ENCODE measurements around the gene MACROD1.
"Not testable (repeated sequence)": the region's sequence is repeated elsewhere in the genome, so short reads cannot be mapped to it uniquely, and the experiment has no call there.

The MACROD1 gene

GRCh38 chr11:64176751-64177150 is 10.8 kb upstream of the MACROD1 start:
- no peak for DNase-seq (ENCODE audit: low spot score)
- Mint-ChIP-seq H3K27ac (peak overlapping the region; percentile 60), H3K9me3 (no peaks in the 10 kb centered on the region), H3K27me3 (ENCODE audit: low read depth) (no peaks in the 10 kb centered on the region), H3K4me3 (no peak overlapping the region), H3K36me3 (ENCODE audit: low read depth) (peaks cover 11% of the 10 kb centered on the region), H3K4me1 (ENCODE audit: low read depth) (peaks cover 25% of the 10 kb centered on the region)

DNA sequence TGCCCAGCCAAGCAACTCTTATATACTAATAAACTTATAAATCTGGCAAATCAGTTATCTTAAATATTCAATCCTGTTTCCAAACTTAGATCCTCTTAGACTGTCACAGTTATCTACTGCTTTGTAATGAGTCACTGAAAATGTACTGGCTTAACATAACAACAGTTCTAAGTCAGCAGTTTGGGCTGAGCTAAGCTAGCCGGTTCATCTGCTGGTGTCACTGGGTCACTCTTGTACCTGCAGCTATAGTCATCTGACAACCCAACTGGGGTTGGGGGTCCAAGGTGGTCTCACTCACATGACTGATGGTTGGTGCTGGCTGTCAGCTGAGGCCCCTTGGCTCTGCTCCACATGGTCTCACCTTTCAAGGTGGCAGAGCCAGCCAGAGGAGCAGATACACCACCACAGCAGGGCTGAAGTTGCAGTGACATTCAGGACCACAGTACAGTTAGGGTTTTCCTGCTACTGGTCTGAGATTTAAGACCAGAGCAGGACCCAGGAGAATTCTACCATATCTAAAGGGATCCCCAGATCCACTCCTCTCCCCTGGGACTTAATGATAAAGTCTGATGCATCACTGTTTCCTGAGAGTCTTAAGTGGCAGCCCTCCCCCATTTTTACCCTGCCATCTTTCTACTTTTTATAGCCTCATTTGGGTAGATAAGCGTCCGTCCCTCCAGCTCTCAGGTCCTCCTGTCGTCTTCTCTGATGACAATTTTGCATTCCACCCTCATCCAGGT is 7.9 kb upstream of the MACROD1 start:
- DNase-seq (ENCODE audit: low spot score) = no peak
- peaks cover 15% of the 10 kb centered on the region for H3K4me1 Mint-ChIP-seq (ENCODE audit: low read depth)
- H3K36me3 Mint-ChIP-seq (ENCODE audit: low read depth) = peaks cover 11% of the 10 kb centered on the region
- H3K9me3 Mint-ChIP-seq = no peaks in the 10 kb centered on the region
- H3K27ac Mint-ChIP-seq = no peak overlapping the region
- H3K27me3 Mint-ChIP-seq (ENCODE audit: low read depth) = no peaks in the 10 kb centered on the region
- no peak overlapping the region for H3K4me3 Mint-ChIP-seq

DNA sequence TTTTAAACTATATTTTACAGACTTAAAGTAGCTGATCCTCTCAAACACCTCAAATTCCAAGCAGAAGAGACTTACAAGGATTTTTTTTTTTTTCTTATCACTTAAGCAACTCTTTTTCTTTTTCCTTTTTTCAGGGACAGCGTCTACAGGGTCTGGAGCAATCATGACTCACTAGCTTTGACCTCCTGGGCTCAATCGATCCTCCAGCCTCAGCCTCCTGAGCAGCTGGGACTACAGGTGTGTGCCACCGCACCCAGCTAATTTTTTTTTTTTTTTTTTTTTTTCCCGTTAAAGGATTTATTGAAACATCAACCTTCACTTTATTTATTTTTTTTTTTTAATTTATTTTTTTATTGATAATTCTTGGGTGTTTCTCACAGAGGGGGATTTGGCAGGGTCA is 4.5 kb upstream of the MACROD1 start:
- H3K9me3 Mint-ChIP-seq = no peaks in the 10 kb centered on the region
- H3K4me1 Mint-ChIP-seq (ENCODE audit: low read depth) = peaks cover 4% of the 10 kb centered on the region
- DNase-seq (ENCODE audit: low spot score) = no peak
- no peak overlapping the region for H3K27ac Mint-ChIP-seq
- H3K36me3 Mint-ChIP-seq (ENCODE audit: low read depth) = peaks cover 5% of the 10 kb centered on the region
- no peak overlapping the region for H3K4me3 Mint-ChIP-seq
- H3K27me3 Mint-ChIP-seq (ENCODE audit: low read depth) = no peaks in the 10 kb centered on the region

DNA sequence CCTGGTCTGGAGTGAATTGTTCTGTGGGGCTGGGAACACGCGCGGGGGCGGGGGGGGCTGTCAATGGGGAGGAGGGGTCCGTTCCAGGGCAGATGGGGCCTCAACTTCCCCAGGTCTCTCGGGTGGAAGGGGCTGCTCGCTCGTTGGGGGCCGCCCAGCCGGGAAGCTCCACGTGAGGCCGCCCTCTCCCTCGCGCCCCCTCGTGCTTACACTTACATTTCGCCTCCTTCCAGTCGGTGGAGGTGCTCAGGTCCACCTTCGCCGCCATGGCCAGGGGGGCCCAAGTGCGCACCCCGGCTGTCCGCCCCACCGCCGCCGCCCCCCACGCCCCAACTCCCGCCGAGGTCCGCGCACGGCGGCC is 452 bp downstream of the MACROD1 start:
- Mint-ChIP-seq H3K27ac (no peak overlapping the region), H3K4me3 (peak overlapping the region; percentile 82), H3K36me3 (ENCODE audit: low read depth) (no peaks in the 10 kb centered on the region), H3K4me1 (ENCODE audit: low read depth) (peaks cover 4% of the 10 kb centered on the region), H3K27me3 (ENCODE audit: low read depth) (no peaks in the 10 kb centered on the region), H3K9me3 (no peaks in the 10 kb centered on the region)
- no peak for DNase-seq (ENCODE audit: low spot score)

DNA sequence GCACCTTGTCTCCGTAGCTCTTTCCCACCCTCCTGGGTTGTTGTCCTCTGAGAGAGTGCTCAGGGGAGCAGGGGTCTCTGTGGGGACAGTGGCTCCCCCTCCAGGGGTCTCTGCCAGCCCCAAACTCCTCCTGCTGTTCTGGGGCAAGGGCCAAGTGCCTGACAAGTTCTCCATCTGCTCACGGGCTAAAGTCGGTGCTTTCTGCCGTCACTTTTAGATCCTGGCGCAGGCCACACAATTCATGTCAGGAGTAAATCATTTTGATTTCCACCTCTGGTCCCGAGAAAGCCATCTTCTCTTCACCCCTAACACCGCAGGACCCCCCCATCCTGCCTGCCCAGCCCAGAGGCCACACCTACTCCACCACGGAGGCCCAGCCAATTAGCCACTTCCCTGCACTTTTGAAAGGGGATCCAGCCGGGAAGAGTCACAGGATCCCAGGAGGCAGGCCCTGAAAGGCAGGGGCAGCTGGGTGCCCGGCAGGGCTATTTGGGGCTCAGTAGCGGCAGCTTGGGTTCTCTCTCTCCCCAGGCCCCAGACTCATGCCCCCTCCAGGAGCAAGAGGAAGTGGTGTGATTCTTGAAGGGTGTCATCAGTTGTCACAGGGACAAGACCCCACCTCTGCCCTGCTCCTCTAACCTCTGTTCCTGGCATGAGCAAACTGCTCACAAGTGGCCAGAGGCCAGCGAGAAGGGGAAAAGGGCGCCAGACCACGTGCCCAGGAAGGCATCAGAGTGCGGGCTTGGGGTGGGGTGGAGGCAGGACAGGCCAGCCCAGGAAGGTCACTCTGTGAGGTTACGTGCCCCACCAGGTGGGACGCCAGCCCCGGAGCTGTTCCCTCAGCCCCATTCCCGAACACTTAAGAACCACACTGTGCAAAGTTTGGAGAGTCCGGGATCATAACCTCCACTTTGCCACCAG is 1.3 kb downstream of the MACROD1 start:
- DNase-seq (ENCODE audit: low spot score) = no peak
- Mint-ChIP-seq H3K36me3 (ENCODE audit: low read depth) (no peaks in the 10 kb centered on the region), H3K9me3 (no peaks in the 10 kb centered on the region), H3K4me1 (ENCODE audit: low read depth) (peaks cover 4% of the 10 kb centered on the region), H3K27ac (peak overlapping the region; percentile 50), H3K27me3 (ENCODE audit: low read depth) (no peaks in the 10 kb centered on the region), H3K4me3 (peak overlapping the region; percentile 82)

DNA sequence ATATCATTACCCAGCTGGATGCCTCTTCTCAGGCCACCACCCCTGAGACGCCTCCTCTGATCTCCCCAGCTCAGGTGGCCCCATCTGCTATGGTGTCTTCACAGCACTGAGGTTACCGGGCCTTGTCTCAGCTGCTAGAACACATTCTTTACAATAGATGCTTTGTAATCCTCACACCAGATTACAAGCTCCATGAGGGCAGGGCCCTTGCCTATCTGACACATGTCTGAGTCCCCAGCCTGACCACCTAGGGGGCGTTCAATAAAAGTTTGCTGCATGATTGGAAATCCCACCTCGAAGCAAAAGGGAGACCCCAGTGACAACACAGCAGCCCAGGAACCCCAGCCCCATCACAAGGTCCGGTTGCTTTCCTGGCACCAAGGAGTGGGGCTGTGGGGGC is 2.0 kb downstream of the MACROD1 start:
- no peaks in the 10 kb centered on the region for H3K27me3 Mint-ChIP-seq (ENCODE audit: low read depth)
- DNase-seq (ENCODE audit: low spot score) = no peak

DNA sequence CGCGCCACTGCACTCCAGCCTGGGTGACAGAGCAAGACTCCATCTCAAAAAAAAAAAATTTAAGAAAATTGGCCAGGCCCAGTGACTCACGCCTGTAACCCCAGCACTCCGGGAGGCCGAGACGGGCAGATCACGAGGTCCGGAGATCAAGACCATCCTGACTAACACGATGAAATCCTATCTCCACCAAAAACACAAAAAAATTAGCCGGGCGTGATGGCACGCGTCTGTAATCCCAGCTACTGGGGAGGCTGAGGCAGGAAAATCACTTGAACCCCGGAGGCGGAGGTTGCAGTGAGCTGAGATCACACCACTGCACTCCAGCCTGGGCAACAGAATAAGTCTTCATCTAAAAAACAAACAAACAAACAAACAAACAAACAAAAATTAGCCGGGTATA is 3.1 kb downstream of the MACROD1 start:
- not testable (repeated sequence) for H3K4me3 Mint-ChIP-seq; H3K4me1 Mint-ChIP-seq (ENCODE audit: low read depth); H3K27ac Mint-ChIP-seq; H3K27me3 Mint-ChIP-seq (ENCODE audit: low read depth); H3K9me3 Mint-ChIP-seq; DNase-seq (ENCODE audit: low spot score); H3K36me3 Mint-ChIP-seq (ENCODE audit: low read depth)

More for the DNA sequence above, 2.0 kb downstream of the MACROD1 start:
- Mint-ChIP-seq H3K4me1 (ENCODE audit: low read depth) (peaks cover 4% of the 10 kb centered on the region), H3K36me3 (ENCODE audit: low read depth) (no peaks in the 10 kb centered on the region), H3K27ac (no peak overlapping the region), H3K9me3 (no peaks in the 10 kb centered on the region), H3K4me3 (peak overlapping the region; percentile 32)

DNA sequence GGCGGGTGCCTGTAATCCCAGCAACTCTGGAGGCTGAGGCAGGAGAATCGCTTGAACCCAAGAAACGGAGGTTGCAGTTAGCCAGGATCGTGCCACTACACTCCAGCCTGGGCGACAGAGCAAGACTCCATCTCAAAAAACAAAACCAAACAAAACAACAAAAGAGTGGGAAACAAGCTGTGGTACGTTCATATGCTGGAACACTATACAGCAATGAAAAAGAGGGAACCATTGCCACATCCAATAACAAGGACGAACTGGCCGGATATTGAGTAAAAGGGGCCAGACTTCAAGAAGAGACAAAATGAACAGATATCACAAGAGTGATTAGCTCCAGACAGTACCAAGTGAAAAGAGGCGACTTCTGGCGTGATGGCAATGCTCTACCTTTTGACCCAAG is 4.9 kb downstream of the MACROD1 start:
- Mint-ChIP-seq H3K36me3 (ENCODE audit: low read depth) (no peaks in the 10 kb centered on the region), H3K27me3 (ENCODE audit: low read depth) (no peaks in the 10 kb centered on the region), H3K9me3 (no peaks in the 10 kb centered on the region), H3K27ac (no peak overlapping the region), H3K4me1 (ENCODE audit: low read depth) (no peaks in the 10 kb centered on the region), H3K4me3 (no peak overlapping the region)
- DNase-seq (ENCODE audit: low spot score) = no peak

DNA sequence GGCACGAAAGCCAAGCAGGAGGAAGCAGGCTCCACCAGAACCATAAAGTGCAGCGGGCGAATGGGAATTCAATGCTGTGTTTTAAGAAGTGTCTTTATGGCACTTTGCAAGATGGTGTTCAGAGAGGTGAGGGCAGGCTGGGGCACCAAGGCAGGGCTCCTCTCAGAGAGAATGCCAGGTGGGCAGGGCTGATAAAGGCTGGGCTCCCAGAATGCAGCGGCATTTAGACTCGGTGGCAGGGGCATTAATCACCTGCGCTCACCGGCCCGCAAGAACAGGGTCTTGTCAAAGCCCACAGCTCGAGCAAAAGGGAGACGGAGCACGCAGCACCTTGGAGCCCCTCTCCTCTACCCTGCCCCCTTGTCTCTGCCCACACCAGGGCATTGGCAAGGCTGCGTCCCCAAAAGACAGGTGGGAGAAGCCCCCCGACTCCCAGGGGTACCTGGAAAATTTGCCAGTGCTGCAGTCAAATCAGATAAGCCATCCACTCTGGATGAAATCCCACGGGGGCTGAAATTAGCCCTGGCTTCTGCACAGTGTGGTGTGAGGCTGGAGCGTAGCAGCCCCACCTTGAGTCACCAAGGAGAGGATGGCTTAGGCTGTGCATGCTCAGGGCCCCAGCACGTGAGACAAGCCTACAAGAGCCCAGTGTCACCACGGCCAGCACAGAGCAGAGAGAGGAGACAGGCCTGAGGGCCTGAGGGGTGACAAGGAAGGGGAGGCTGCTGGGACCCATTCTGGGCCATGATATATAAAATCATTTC is 8.1 kb downstream of the MACROD1 start:
- Mint-ChIP-seq H3K4me3 (no peak overlapping the region), H3K27me3 (ENCODE audit: low read depth) (no peaks in the 10 kb centered on the region)

DNA sequence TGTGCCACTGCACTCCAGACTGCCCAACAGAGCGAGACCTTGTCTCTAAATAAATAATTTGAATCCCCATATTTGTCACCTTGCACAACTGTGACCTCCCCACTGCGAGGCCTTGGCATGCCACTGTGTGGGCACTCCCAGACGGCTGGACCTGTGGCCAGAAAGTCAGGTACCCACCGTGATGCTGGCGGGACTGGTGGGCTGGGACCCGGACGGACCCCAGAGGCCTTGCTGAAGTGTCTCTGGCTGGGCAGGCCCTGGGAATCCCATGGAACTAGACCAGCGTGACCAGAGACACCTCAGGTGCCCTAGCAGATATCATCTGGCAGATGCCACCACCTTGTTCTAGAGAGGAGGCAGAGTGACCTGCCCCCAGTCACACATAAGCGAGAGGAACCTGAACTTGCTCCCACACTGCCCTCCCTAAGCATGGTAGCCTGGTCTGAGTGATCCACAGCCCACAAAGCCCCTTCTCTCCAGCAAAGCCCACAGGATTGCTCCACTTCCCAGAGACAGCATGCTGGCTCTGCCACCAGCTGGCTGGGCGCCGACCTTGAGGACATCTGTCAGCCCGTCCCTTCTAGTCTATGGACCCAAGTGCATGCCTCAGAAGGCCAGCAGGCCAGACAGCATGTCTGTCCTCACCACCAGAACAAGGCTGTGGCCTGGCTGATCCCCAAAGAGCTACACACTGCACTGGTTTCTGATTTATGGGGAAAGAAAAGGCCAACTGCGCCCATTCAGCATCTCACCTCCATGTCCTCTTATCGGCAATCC is 9.5 kb downstream of the MACROD1 start:
- no peak for DNase-seq (ENCODE audit: low spot score)
- H3K4me1 Mint-ChIP-seq (ENCODE audit: low read depth) = peaks cover 2% of the 10 kb centered on the region
- no peak overlapping the region for H3K4me3 Mint-ChIP-seq
- no peaks in the 10 kb centered on the region for H3K9me3 Mint-ChIP-seq
- no peak overlapping the region for H3K27ac Mint-ChIP-seq
- no peaks in the 10 kb centered on the region for H3K27me3 Mint-ChIP-seq (ENCODE audit: low read depth)
- H3K36me3 Mint-ChIP-seq (ENCODE audit: low read depth) = no peaks in the 10 kb centered on the region

More for the DNA sequence above, 8.1 kb downstream of the MACROD1 start:
- no peaks in the 10 kb centered on the region for H3K9me3 Mint-ChIP-seq
- H3K27ac Mint-ChIP-seq = no peak overlapping the region
- H3K4me1 Mint-ChIP-seq (ENCODE audit: low read depth) = peaks cover 2% of the 10 kb centered on the region
- H3K36me3 Mint-ChIP-seq (ENCODE audit: low read depth) = no peaks in the 10 kb centered on the region
- DNase-seq (ENCODE audit: low spot score) = no peak

GRCh38 chr11:64153812-64154211 is 12.1 kb downstream of the MACROD1 start:
- Mint-ChIP-seq H3K4me1 (ENCODE audit: low read depth) (peaks cover 2% of the 10 kb centered on the region), H3K27ac (no peak overlapping the region), H3K9me3 (no peaks in the 10 kb centered on the region), H3K36me3 (ENCODE audit: low read depth) (no peaks in the 10 kb centered on the region), H3K4me3 (no peak overlapping the region), H3K27me3 (ENCODE audit: low read depth) (no peaks in the 10 kb centered on the region)
- DNase-seq (ENCODE audit: low spot score) = no peak

- Mint-ChIP-seq H3K4me3 (no peak overlapping the region), H3K4me1 (ENCODE audit: low read depth) (peaks cover 2% of the 10 kb centered on the region), H3K27me3 (ENCODE audit: low read depth) (no peaks in the 10 kb centered on the region), H3K36me3 (ENCODE audit: low read depth) (no peaks in the 10 kb centered on the region), H3K9me3 (no peaks in the 10 kb centered on the region), H3K27ac (no peak overlapping the region)
- DNase-seq (ENCODE audit: low spot score) = peak; percentile 68
Observed at GRCh38 chr11:64152841-64153691, 12.8 kb downstream of the MACROD1 start.

DNA sequence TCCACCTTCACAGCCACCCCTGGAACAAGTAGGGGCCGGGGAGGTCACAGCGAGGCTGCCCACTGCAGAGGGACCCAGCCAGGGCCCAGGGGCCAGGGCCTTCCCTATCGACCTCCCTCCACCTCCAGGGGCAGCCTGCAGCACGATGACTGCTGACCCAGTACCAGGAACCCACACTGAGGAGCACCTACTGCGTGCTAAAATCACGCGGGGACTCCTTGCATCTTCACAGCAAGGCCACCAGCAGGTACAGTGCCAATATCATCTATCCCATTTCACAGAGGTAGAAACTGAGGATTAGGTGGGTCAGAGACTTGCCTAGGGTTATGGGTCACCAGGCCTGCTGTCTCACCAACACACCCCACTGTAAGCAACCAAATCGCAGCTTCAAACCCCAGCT is 14.6 kb downstream of the MACROD1 start:
- H3K9me3 Mint-ChIP-seq = no peaks in the 10 kb centered on the region
- no peaks in the 10 kb centered on the region for H3K27me3 Mint-ChIP-seq (ENCODE audit: low read depth)
- DNase-seq (ENCODE audit: low spot score) = no peak
- H3K4me3 Mint-ChIP-seq = no peak overlapping the region
- no peak overlapping the region for H3K27ac Mint-ChIP-seq
- peaks cover 5% of the 10 kb centered on the region for H3K4me1 Mint-ChIP-seq (ENCODE audit: low read depth)
- no peaks in the 10 kb centered on the region for H3K36me3 Mint-ChIP-seq (ENCODE audit: low read depth)
